ENCODE measurements around the gene GOLGA8R.
"Not testable (repeated sequence)": the region's sequence is repeated elsewhere in the genome, so short reads cannot be mapped to it uniquely, and the experiment has no call there.

Gene GOLGA8R, protein sequence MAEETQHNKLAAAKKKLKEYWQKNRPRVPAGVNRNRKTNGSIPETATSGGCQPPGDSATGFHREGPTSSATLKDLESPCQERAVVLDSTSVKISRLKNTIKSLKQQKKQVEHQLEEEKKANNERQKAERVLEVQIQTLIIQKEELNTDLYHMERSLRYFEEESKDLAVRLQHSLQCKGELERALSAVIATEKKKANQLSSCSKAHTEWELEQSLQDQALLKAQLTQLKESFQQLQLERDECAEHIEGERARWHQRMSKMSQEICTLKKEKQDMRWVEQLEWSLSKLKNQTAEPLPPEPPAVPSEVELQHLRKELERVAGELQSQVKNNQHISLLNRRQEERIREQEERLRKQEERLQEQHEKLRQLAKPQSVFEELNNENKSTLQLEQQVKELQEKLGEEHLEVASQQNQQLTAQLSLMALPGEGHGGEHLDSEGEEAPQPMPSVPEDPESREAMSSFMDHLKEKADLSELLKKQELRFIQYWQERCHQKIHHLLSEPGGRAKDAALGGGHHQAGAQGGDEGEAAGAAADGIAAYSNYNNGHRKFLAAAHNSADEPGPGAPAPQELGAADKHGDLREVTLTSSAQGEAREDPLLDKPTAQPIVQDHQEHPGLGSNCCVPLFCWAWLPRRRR

GRCh38 chr15:30414160-30414559 is at the start of gene GOLGA8R:
Gene GOLGA8R, minus strand, starts transcription at chr15:30414260. Its CDS starts 98 bp downstream, at chr15:30414162.
- DNase-seq, result not testable (repeated sequence)

DNA sequence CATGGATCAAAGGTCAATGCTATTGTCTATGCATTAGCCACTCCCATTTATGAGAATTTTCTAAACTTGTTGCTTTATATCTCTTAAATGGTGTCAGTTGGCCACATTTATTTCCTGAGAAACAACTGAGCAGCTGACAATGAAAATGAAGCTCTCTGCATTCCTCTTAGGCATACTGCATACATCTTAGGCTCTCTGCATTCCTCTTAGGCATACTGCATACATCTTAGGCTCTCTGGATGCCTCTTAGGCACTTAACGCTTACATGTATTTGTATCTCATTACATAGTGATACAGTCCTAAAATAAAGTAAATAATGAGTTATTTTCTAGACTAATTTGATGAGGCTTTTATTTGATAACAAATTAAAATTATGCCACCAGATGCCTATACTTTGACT is 49.8 kb upstream of the GOLGA8R start:
- DNase-seq, result not testable (repeated sequence)

GRCh38 chr15:30462176-30462575 is 48.1 kb upstream of the GOLGA8R start:
- not testable (repeated sequence) for DNase-seq

DNA sequence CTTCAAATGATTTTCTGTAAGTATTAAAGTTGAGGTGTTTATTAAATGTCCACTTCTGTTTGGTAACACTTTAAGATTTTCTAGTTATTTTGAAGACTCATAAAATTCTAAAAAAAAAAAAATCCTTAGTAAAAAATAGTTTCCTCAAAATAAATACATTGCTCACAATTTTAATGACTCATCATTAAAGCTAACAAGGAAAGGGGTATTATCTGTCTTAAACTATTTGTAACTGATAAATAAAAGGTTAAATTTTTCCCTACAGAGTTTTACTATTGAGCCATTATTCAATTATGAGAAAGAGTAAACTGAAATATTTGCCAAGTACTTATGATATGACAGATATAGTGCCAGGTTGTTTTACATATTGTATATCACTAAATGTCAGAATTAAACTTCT is 38.6 kb upstream of the GOLGA8R start:
- not testable (repeated sequence) for DNase-seq

GRCh38 chr15:30438348-30438747 is 24.3 kb upstream of the GOLGA8R start:
- DNase-seq, result not testable (repeated sequence)

DNA sequence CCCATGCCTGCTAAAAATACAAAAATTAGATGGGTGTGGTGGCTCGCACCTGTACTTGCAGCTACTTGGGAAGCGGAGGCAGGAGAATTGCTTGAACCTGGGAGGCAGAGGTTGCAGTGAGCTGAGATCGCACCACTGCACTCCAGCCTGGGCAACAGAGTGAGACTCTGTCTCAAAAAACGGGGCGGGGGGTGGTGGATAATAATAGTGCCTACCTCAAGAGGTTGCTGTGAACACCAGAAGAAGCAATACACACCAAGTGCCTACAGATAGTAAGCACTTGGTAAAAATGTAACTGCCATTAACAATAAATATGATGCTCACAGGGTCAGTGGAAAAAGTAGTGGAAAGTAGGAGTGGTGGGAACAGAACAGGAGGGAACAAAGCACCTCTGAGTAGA is 21.8 kb upstream of the GOLGA8R start:
- not testable (repeated sequence) for DNase-seq

DNA sequence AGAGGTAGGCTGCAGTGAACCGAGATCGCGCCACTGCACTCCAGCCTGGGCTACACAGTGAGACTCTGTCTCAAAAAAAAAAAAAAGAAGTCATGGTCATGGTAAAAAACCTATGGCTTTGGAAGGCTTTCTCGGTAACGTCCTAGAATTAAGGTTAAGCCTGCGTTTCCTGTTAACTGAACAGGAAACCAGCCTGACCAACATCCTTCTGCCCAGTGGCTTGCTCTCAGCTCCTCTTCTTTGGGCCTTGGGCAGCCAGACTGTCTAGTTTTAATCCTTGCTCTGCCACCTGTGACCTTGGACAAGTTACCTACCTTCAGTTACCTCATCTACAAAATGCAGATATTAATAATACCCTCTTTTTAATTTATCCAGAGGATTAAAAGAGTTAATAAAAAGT is 6.7 kb upstream of the GOLGA8R start:
- DNase-seq, result not testable (repeated sequence)

GRCh38 chr15:30407636-30408035 is 6.4 kb downstream of the GOLGA8R start:
- not testable (repeated sequence) for DNase-seq

DNA sequence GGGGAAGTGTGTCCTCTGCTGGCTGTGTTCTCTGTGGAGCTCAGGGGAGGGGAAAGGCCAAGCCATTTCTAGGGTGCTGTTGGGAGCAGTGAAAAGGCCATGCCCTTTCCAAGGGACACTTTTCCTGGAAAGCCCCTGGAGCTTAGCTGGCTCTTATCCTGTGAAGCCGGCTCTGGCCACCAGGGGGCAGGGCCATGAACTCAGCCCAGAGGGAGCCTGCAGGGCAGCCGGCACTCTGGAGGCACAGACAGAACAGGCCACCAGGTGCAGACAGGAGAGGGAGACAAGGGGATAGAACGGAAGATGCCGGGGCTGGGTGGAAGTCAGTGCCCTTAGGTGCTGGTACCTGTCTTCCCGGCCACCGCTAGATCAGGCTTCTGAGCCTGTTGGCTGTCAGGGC is 15.1 kb downstream of the GOLGA8R start:
- not testable (repeated sequence) for DNase-seq

GRCh38 chr15:30393664-30393991 is 20.4 kb downstream of the GOLGA8R start:
- not testable (repeated sequence) for DNase-seq

GRCh38 chr15:30392766-30393663 is 21.0 kb downstream of the GOLGA8R start, which contains the start of gene CHRFAM7A:
Gene CHRFAM7A, minus strand, starts transcription at chr15:30393540. Its CDS starts 10,189 bp downstream, at chr15:30383351.
- DNase-seq, result peak; percentile 1

DNA sequence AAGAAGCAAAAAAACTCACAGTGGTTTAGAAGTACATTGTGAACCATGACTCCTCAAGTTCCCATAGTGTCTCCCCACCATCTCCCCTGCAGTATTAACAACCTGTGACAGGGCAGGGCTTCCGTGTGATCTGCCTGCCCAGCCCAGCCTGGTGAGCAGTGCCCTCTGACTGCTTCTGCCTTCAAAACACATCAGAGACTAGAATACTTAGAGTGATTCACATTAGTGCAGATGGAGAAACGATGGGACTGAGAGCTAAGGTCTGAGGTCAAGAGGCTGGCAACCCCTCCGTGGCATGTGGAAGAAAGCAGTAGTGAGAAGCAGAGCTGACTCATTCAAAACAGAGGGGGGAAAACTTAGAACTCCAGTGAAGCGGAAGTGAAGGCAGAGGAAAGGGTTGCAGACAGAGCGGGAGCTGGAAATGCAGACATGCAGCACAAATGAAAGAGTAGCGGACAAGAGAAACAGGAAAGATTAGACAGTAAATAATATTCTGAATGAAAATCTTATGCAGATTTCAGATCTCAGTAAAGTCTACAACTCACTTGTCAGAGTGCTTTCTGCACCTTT is 27.7 kb downstream of the GOLGA8R start:
- not testable (repeated sequence) for DNase-seq

- not testable (repeated sequence) for DNase-seq
Observed at GRCh38 chr15:30377082-30377413, 37.0 kb downstream of the GOLGA8R start.

GRCh38 chr15:30376375-30377081 is 37.5 kb downstream of the GOLGA8R start:
- DNase-seq, result not testable (repeated sequence)

- DNase-seq, result not testable (repeated sequence)
Observed at GRCh38 chr15:30375872-30376271, 38.2 kb downstream of the GOLGA8R start.

- not testable (repeated sequence) for DNase-seq
Observed at GRCh38 chr15:30374862-30375261, 39.2 kb downstream of the GOLGA8R start.

GRCh38 chr15:30368271-30368670 is 45.8 kb downstream of the GOLGA8R start:
- DNase-seq, result not testable (repeated sequence)

DNA sequence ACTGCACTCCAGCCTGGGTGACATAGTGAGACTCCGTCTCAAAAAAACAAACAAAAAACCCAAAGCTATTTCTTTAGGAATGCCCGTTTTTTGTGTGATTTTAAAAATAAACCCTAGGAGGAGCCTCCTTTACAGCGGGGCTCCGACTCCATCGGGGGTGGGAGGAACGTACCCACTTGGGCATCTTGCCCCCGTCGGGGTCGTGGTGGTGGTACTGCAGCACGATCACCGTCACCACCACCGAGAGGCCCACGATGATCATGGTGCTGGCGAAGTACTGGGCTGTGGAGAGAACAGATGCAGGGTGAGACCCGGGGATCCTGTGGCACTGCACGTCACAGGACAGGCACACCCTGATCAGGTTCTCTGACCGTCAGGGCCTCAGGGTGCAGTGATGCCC is 46.8 kb downstream of the GOLGA8R start:
- not testable (repeated sequence) for DNase-seq

DNA sequence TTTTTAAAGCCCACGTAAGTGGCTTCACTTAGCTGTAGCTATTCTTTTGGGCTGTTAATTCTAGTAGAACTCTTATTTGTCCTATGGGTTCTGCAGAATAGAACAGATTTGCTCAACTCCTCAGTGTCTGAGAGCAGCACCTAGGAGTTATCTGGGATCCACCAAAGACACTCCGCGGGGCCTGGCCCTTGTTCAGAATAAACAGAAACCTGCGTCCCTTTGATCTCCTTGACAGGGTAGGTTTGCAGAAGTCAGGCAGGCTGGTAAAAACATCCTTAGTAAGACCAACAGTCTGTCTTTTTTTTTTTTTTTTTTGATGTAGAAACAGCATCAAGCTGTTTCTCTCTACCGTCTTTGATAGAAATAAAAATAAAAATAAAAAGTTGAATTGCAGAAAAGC is 52.7 kb downstream of the GOLGA8R start:
- not testable (repeated sequence) for DNase-seq

DNA sequence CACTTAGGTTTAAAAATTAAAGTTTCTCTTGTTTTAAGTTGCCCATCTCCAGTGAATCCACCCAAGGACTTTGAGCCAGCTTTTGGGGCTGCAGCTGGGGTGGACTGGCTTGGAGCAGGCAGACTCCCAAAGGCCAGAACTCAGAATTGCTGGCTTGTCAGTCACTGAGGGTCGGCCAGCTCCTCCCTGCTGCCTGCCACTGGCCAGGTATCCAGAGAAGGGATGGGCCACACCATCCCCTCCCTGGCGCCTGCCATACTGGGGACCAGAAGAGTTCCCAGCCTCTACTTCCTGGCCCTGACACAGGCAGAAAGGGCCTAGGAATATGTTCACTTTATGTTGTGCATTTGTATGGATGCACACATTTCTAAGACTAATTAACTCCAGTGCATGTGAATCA is 53.1 kb downstream of the GOLGA8R start:
- DNase-seq, result not testable (repeated sequence)

- not testable (repeated sequence) for DNase-seq
Observed at GRCh38 chr15:30355043-30355442, 59.0 kb downstream of the GOLGA8R start.
